IMR-90 (cell line): Measurements from ENCODE around the gene HDDC2. TPM values are rescaled to one million over a fixed set of nuclear protein-coding genes. Genes with fewer than 3 reads are reported as not detected.

ENCODE experiments used
- ATAC-seq: fragments of 200-7000 bp; cut with Tn5 transposase; 2 replicates; pipeline ENCODE4 v1.9.1; 2020; ENCODE audit warnings: low read depth, mild to moderate bottlenecking, moderate library complexity
- BruUV-seq: library from RNA; stranded (reverse); fragments of 400-500 nt; replicated peaks from 2 replicates; lab custom pipeline; 2021; lab: Mats Ljungman, UMichigan
- CTCF ChIA-PET: fragments of 300-600 bp; formaldehyde crosslinking; extraction: SDS; loops from one replicate; lab custom pipeline; 2021; ENCODE audit warnings: antibody characterized with exemption; lab: Yijun Ruan, JAX
- POLR2A ChIA-PET: fragments of 300-600 bp; sonication (Branson Sonifier 250); formaldehyde crosslinking; loops from one replicate; lab custom pipeline; 2022; ENCODE audit warnings: antibody characterized with exemption; ENCODE audit not compliant: unreplicated experiment; lab: Charles Lee
- DNase-seq: peaks from one replicate; pipeline ENCODE4 v3.0.0; 2013
- H2AFZ ChIP-seq: replicated peaks from 2 replicates; pipeline ENCODE3; 2013; ENCODE audit warnings: low read length, mild to moderate bottlenecking; ENCODE audit not compliant: poor library complexity
- H2AK5ac ChIP-seq: 2 replicates; pipeline ENCODE4 v1.6.1; 2013; ENCODE audit warnings: low read depth, low read length, inconsistent platforms
- H2AK9ac ChIP-seq: replicated peaks from 2 replicates; pipeline ENCODE3; 2013; ENCODE audit warnings: mild to moderate bottlenecking, low read depth, low read length, moderate library complexity; ENCODE audit not compliant: poor library complexity
- H2BK120ac ChIP-seq: 2 replicates; pipeline ENCODE4 v1.6.1; 2013; ENCODE audit warnings: low read depth, low read length, inconsistent platforms
- H2BK15ac ChIP-seq: 3 replicates; pipeline ENCODE4 v1.6.1; 2013; ENCODE audit warnings: low read depth, low read length, inconsistent platforms
- H2BK20ac ChIP-seq: 2 replicates; pipeline ENCODE4 v1.6.1; 2013; ENCODE audit warnings: low read depth, mild to moderate bottlenecking, inconsistent platforms, low read length, moderate library complexity
- H2BK5ac ChIP-seq: 2 replicates; pipeline ENCODE4 v1.6.1; 2013; ENCODE audit warnings: mild to moderate bottlenecking, low read depth, low read length, inconsistent platforms; ENCODE audit not compliant: poor library complexity, severe bottlenecking
- H3K14ac ChIP-seq: replicated peaks from 2 replicates; pipeline ENCODE4 v1.6.1; 2013; ENCODE audit warnings: low read depth, low read length, inconsistent platforms
- H3K18ac ChIP-seq: 2 replicates; pipeline ENCODE4 v1.6.1; 2013; ENCODE audit warnings: low read depth, low read length, control low read depth
- H3K23ac ChIP-seq: 2 replicates; pipeline ENCODE4 v1.6.1; 2013; ENCODE audit warnings: low read depth, low read length, inconsistent platforms
- H3K27ac ChIP-seq: 2 replicates; pipeline ENCODE4 v1.5.1; 2013; ENCODE audit warnings: mild to moderate bottlenecking, control low read depth, low read length; ENCODE audit not compliant: insufficient read depth
- H3K27me3 ChIP-seq: 2 replicates; pipeline ENCODE4 v1.6.1; 2013; ENCODE audit warnings: low read length; ENCODE audit not compliant: control insufficient read depth, insufficient read depth
- H3K36me3 ChIP-seq: 2 replicates; pipeline ENCODE4 v1.6.1; 2013; ENCODE audit warnings: low read length, mixed read lengths; ENCODE audit not compliant: control insufficient read depth, insufficient read depth
- H3K4ac ChIP-seq: 2 replicates; pipeline ENCODE4 v1.6.1; 2013; ENCODE audit warnings: low read depth, low read length, inconsistent platforms
- H3K4me1 ChIP-seq: 2 replicates; pipeline ENCODE4 v1.6.1; 2013; ENCODE audit warnings: low read length, mixed read lengths; ENCODE audit not compliant: control insufficient read depth, insufficient read depth
- H3K4me2 ChIP-seq: 2 replicates; pipeline ENCODE4 v1.6.1; 2013; ENCODE audit warnings: low read depth, mild to moderate bottlenecking, control low read depth, low read length, moderate library complexity
- H3K4me3 ChIP-seq: 2 replicates; pipeline ENCODE4 v1.5.1; 2013; ENCODE audit warnings: low read depth, mild to moderate bottlenecking, control low read depth, low read length, moderate library complexity; ENCODE audit not compliant: insufficient read depth
- H3K56ac ChIP-seq: 2 replicates; pipeline ENCODE4 v1.6.1; 2013; ENCODE audit warnings: low read length, inconsistent platforms; ENCODE audit not compliant: insufficient read depth; ENCODE audit errors: extremely low read depth
- H3K79me1 ChIP-seq, 2 experiments: 2 replicates each; pipeline ENCODE4 v1.6.1; 2013; ENCODE audit warnings: low read length in 2 of 2, inconsistent platforms in 1 of 2, low read depth in 1 of 2
- H3K9ac ChIP-seq: 2 replicates; pipeline ENCODE4 v1.6.1; 2013; ENCODE audit warnings: low read depth, low read length, control low read depth
- H3K9me1 ChIP-seq: 2 replicates; pipeline ENCODE4 v1.6.1; 2013; ENCODE audit warnings: low read length, inconsistent platforms; ENCODE audit not compliant: insufficient read depth
- H3K9me3 ChIP-seq: 2 replicates; pipeline ENCODE4 v1.6.1; 2013; ENCODE audit warnings: low read length; ENCODE audit not compliant: control insufficient read depth, insufficient read depth
- H4K20me1 ChIP-seq: 2 replicates; pipeline ENCODE4 v1.6.1; 2013; ENCODE audit warnings: low read length, inconsistent platforms; ENCODE audit not compliant: insufficient read depth
- H4K5ac ChIP-seq: 2 replicates; pipeline ENCODE4 v1.6.1; 2013; ENCODE audit warnings: mild to moderate bottlenecking, low read depth, low read length, control low read depth
- H4K8ac ChIP-seq, 2 experiments: 2 replicates each; pipeline ENCODE4 v1.6.1; 2013; ENCODE audit warnings: low read depth in 2 of 2, low read length in 2 of 2, control low read depth in 1 of 2, inconsistent platforms in 1 of 2
- H4K91ac ChIP-seq: 2 replicates; pipeline ENCODE4 v1.6.1; 2013; ENCODE audit warnings: low read depth, low read length, inconsistent platforms; ENCODE audit not compliant: insufficient read depth
- BHLHE40 ChIP-seq: fragments of 150-350 bp; IDR thresholded peaks from 2 replicates; pipeline ENCODE4 v1.6.1; 2016; ENCODE audit warnings: mild to moderate bottlenecking, low read depth, low read length
- CEBPB ChIP-seq: IDR thresholded peaks from 2 replicates; pipeline ENCODE4 v1.6.1; 2012; ENCODE audit warnings: low read depth, low read length, improper control_type of control experiment
- CTCF ChIP-seq: conservative IDR thresholded peaks from 2 replicates; pipeline ENCODE4 v1.5.1; 2012; ENCODE audit warnings: mild to moderate bottlenecking, low read depth, low read length, improper control_type of control experiment
- FOS ChIP-seq: fragments of 150-350 bp; IDR thresholded peaks from 2 replicates; pipeline ENCODE4 v1.6.1; 2016; ENCODE audit warnings: low read depth, low read length
- MAZ ChIP-seq: IDR thresholded peaks from 2 replicates; pipeline ENCODE4 v1.6.1; 2012; ENCODE audit warnings: low read depth, mild to moderate bottlenecking, low read length, improper control_type of control experiment, moderate library complexity, borderline replicate concordance
- MXI1 ChIP-seq: IDR thresholded peaks from 2 replicates; pipeline ENCODE4 v1.6.1; 2012; ENCODE audit warnings: low read depth, mild to moderate bottlenecking, low read length, moderate library complexity, borderline replicate concordance
- NFE2L2 ChIP-seq: fragments of 150-350 bp; IDR thresholded peaks from 2 replicates; pipeline ENCODE4 v1.6.1; 2016; ENCODE audit warnings: low read depth, mild to moderate bottlenecking, low read length
- POLR2A ChIP-seq: IDR thresholded peaks from 2 replicates; pipeline ENCODE4 v1.6.1; 2012; ENCODE audit warnings: mild to moderate bottlenecking, low read depth, low read length
- RAD21 ChIP-seq: IDR thresholded peaks from 2 replicates; pipeline ENCODE4 v1.6.1; 2012; ENCODE audit warnings: low read length, improper control_type of control experiment
- RCOR1 ChIP-seq: IDR thresholded peaks from 2 replicates; pipeline ENCODE4 v1.6.1; 2012; ENCODE audit warnings: mild to moderate bottlenecking, low read length, improper control_type of control experiment; ENCODE audit not compliant: insufficient replicate concordance
- RFX5 ChIP-seq: IDR thresholded peaks from 2 replicates; pipeline ENCODE4 v1.8.0; 2012; ENCODE audit warnings: low read depth, mild to moderate bottlenecking, low read length, moderate library complexity
- SMC3 ChIP-seq: fragments of 150-350 bp; IDR thresholded peaks from 2 replicates; pipeline ENCODE4 v1.6.1; 2016; ENCODE audit warnings: low read depth, mild to moderate bottlenecking, antibody characterized with exemption, low read length, moderate library complexity
- USF2 ChIP-seq: fragments of 150-350 bp; IDR thresholded peaks from 2 replicates; pipeline ENCODE4 v1.6.1; 2017; ENCODE audit warnings: mild to moderate bottlenecking, antibody characterized with exemption, low read length, low read depth
- WGBS, 2 experiments: methylation state at CpG; one replicate each; pipeline versions ENCODE4 v1.1.5 to v1.1.7; 2013; ENCODE audit warnings: missing lambda C conversion rate in 2 of 2; ENCODE audit not compliant: insufficient read length in 1 of 2; ENCODE audit errors: extremely low coverage in 2 of 2; 5-methylcytosine and 5-hydroxymethylcytosine counted together
- dilution Hi-C: fragments of 300-500 bp; cut with HindIII; formaldehyde crosslinking; loops from one replicate; pipeline ENCODE4 v1.14.3; 2018; ENCODE audit warnings: low sequenced_read_pairs; ENCODE audit not compliant: unreplicated experiment
- in situ Hi-C: fragments of 300-500 bp; cut with MboI; formaldehyde crosslinking; loops from 3 replicates; pipeline ENCODE4 v1.14.3; 2019; ENCODE audit warnings: low sequenced_read_pairs, inconsistent platforms, mixed read lengths
- intact Hi-C: fragments of 100-400 bp; cut with micrococcal nuclease; formaldehyde crosslinking; loops from 2 replicates; pipeline ENCODE4 v1.10.0; 2022
- polyA plus RNA-seq, 3 experiments: library from polyadenylated mRNA; depleted of rRNA; stranded (reverse); fragments of >200 nt; gene quantifications; 2 replicates each; pipeline ENCODE4 v1.2.3, GENCODE V29; 2012; ENCODE audit warnings: low replicate concordance in 1 of 3
- total RNA-seq: library from RNA; depleted of rRNA; stranded (reverse); fragments of >200 nt; gene quantifications from 2 replicates; pipeline ENCODE4 v1.2.3, GENCODE V29; 2012

Gene HDDC2
- total and polyA plus RNA-seq, 2 of the 4 experiments (the other 2 are of a cell fraction), result 40.9 to 68.6 TPM

- Histone ChIP-seq H3K9ac (no peak overlapping the region), H3K4me2 (peak overlapping the region; percentile 51), H3K4me3 (peak overlapping the region; percentile 15; the same call in 1 of the 2 replicates), H3K27me3 (no peaks in the 10 kb centered on the region), H2BK20ac (peak overlapping the region; percentile 68; the same call in 1 of the 2 replicates), H3K9me1 (no peaks in the 10 kb centered on the region), H3K18ac (peak overlapping the region; percentile 20; the same call in 1 of the 2 replicates), H3K4ac (no peak overlapping the region), H3K14ac (peak overlapping the region; percentile 60; the same call in 1 of the 2 replicates), H3K9me3 (no peaks in the 10 kb centered on the region), H4K5ac (peak overlapping the region; percentile 6; the same call in 1 of the 2 replicates), H2BK120ac (peak overlapping the region; percentile 70), H4K91ac (no peak overlapping the region), H3K79me1 (no peaks in the 10 kb centered on the region), H2BK5ac (peak overlapping the region; percentile 18), H2AK9ac (no peak overlapping the region), H2AFZ (peak overlapping the region; percentile 73), H2AK5ac (no peak overlapping the region), H3K27ac (no peak overlapping the region), H3K36me3 (no peaks in the 10 kb centered on the region), H4K20me1 (no peaks in the 10 kb centered on the region), H3K23ac (peak overlapping the region; percentile 29; the same call in 1 of the 2 replicates), H2BK15ac (no peak overlapping the region), H4K8ac (0 out of 4 replicates have a peak overlapping the region, but pooled peaks have one; percentile 6 to 29), H3K56ac (no peak overlapping the region), H3K4me1 (peaks cover 8% of the 10 kb centered on the region)
- DNase-seq (peak; percentile 10), ATAC-seq (peak; percentile 58)
- ChIA-PET CTCF (interaction anchor here (0.6 kb wide), 1 partner anchor 21 kb away, joined by 4 read pairs; no protein-coding TSS in a partner anchor), POLR2A (no interaction called here)
- no TSS peak for BruUV-seq
- dilution Hi-C loops, result no loop called here
- TF ChIP-seq FOS, result no peak
- TF ChIP-seq MXI1, result no peak
- TF ChIP-seq MAZ, result no peak
- TF ChIP-seq RAD21, result no peak
- TF ChIP-seq CTCF, result no peak
- TF ChIP-seq USF2, result no peak
- TF ChIP-seq RFX5, result no peak
- no peak for TF ChIP-seq CEBPB
- TF ChIP-seq NFE2L2, result no peak
- TF ChIP-seq BHLHE40, result no peak
- TF ChIP-seq POLR2A, result no peak
- TF ChIP-seq SMC3, result no peak
- no peak for TF ChIP-seq RCOR1
- 38% methylated on average over 4 of the region's 6 CpGs; no CpG with 5 or more reads in 1 of the 2 experiments for WGBS, 2 experiments
- intact Hi-C loops, result no loop called here
- in situ Hi-C loops, result no loop called here
Observed at GRCh38 chr6:125228981-125229479, 72.7 kb downstream of the HDDC2 start.
